Measurements from ENCODE around the gene RFX5.
"Not testable (repeated sequence)": the region's sequence is repeated elsewhere in the genome, so short reads cannot be mapped to it uniquely, and the experiment has no call there.

RFX5 gene
- total RNA-seq, result 34.1 to 85.5 (median 59.5) reads per million in 18 experiments

DNA sequence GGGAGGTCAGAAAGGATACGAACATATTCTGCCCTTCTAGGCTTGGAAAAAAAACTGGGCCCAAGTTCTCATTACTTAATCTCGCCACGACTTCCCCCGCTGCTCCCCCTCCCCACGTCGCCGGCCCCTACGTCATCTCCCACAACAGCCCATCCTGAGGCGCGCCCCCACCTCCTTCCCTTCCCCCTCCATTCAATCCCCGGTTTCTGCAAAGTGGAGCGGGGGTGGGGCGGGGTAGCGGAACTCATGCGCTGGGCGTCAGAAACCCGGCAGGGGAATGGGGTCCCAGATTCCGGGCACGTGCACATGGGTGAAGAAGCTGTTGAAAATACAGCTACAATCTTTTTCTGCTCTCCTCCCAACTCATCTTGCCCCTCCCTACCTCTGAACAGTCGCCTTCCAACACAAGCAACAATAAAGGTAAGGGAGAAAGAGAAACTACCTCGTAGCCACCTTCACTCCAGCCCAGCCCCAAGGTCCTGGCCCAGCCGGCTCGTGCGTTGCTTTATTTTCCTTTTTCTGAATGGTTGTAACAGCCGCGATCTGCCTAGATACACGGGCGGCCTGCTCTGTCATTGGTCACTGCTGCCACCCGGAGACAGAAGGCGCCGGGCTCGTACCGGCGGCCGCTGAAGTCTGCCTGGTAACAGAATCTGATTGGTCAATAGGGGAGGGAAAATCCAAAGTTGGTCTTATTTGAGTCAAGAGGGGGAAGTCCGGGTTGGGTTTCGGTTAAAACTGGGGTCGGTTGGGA is at the start of gene RFX5:
Gene RFX5 (minus strand): TSS at position 484 of the 754 bp plus-strand sequence. CDS start 932 bp downstream, outside the sequence.
- peak; percentile 98 to 100 for DNase-seq

DNA sequence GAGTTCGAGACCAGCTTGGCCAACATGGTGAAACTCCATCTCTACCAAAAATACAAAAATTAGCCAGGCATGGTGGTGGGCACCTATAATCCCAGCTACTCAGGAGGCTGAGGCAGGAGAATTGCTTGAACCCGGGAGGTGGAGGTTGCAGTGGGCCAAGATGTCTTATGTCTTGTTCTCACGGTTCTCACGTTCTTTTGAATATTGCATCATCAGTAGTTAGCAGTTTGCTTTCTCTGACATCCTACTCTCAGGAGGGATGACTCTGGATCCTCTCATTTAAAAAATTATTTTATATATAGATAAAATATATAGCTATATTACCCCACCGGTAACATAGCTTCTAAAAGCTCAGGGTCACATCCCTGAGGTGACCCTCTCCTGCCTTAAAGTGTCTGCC is 49.2 kb upstream of the RFX5 start:
- not testable (repeated sequence) for DNase-seq

DNA sequence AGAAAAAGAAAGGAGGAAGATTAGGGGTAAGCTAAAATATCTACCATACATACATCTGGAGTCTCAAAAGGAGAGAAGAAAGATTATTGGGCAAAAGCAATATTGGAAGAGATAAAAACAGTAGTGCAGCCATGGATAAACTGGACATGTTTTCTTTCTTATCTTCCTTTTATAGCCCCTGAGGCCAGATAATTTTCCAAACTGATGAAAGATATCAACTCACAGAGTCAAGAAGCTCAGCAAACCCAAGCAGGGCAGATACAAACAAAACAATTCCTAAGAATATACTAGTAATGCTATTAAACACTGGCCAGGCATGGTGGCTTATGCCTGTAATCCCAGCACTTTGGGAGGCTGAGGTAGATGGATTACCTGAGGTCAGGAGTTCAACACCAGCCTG is 46.5 kb upstream of the RFX5 start:
- no peak for DNase-seq

DNA sequence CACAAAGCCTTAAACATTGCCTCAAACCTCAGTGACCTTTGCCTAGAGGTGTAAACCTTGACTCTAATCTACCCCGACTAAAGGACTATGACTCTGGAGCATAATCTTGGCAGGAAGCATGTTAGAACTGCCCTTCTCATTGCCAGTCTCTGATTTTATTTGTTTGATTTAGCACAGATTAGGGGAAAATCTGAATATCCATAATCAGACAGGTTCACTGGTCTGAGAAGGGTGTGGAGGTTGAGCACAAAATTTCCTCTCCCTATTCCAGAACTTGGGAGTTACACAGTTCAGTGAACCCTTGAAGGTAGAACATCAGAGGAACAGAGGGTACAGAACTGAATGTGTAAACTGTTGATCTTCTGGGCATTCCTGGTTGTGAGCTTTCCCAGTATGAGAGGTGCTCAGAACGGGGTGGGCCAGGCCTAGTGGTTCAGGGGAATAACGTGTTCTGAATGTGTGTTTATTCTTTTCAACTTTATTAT is 44.1 kb upstream of the RFX5 start:
- DNase-seq, result no peak

DNA sequence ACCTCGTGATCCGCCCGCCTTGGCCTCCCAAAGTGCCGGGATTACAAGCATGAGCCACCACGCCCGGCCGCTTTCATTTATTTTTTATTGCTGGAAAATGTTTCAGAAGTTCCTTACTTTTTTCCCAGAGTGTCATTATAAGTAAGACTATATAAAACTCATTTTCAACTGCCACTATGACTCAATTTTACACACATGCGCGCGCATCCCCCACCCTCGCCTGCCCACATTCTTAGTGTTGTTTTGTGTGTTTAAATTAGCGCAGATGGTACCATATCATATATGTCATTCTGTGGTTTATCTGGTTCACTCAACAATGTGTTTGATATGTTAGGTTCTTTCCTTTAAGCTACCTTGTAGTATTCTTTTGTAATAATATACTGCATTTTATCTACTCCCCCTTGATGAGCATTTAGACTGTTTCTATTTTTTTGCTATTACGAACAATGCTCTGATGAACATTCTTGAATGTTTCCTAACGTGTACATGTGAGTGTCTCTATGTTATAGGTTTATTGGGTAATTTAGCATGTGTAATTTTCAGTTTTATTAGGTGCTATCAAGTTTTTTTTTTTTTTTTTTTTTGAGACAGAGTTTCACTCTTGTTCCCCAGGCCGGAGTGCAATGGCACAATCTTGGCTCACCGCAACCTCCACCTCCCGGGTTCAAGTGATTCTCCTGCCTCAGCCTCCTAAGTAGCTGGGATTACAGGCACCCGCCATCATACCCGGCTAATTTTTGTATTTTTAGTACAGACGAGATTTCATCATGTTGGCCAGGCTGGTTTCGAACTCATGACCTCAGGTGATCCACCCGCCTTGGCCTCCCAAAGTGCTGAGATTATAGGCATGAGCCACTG is 43.4 kb upstream of the RFX5 start:
- not testable (repeated sequence) for DNase-seq

DNA sequence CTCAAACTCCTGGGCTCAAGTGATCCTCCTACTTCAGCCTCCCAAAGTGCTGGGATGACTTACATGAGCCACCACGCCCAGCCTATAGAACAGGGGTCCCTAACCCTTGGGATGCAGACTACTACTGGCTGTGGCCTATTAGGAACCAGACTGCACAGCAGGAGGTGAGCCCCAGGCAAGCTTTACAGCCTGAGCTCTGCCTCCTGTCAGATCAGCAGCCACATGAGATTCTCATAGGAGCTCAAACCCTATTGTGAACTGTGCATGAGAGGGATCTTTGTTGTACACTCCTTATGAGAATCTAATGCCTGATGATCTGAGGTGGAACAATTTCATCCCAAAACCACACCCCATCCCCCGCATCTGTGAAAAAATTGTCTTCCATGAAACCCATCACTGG is 39.0 kb upstream of the RFX5 start:
- no peak for DNase-seq

DNA sequence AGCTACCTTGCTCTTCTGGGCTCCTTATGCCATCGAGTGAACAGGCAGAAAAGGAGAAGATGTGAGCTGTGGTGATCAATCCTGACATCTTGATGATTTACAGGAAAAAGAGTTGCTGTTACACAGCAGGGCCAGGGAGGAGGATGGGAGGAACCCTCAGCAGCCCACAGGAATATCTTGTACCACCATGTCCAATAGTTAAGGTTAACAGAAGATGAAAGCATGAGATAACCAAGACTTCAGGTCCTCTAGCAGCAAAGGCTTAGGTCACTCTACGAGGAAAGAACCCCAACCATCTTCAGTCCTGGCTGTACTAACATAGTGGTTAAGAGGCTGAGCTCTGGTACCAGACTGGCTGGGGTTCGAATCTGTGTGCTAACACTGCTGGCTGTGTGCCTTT is 37.5 kb upstream of the RFX5 start:
- no peak for DNase-seq

DNA sequence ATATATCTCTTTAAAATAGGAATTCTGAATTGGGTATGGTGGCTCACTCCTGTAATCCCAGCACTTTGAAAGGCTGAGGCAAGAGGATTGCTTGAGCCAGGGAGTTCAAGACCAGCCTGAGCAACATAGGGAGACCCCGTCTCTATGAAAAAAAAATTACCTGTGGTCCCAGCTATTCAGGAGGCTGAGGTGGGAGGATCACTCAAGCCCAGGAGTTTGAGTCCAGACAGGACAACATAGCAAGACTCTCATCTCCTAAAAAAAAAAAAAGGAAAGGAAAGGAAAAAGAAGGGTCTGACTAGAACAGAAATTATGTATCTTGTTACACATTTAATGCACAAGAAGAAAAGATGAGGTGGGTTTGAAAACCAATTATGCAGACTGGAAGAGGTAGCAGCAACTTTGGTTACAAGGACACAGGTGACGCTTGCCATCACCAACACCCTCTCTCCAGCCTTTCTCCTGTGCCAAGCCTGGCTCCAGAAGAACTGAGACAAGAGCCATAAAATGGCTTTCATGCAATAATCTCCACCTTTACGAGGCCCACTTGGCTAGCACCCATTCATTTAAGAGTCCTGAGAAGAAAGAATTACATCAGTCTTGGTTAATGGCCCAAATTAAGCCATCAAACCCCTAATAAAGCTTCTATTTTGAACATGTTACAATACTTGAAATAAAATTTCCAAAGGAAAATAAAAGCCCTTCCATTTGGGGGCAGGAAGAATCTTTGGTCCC is 30.3 kb upstream of the RFX5 start:
- DNase-seq, result no peak

DNA sequence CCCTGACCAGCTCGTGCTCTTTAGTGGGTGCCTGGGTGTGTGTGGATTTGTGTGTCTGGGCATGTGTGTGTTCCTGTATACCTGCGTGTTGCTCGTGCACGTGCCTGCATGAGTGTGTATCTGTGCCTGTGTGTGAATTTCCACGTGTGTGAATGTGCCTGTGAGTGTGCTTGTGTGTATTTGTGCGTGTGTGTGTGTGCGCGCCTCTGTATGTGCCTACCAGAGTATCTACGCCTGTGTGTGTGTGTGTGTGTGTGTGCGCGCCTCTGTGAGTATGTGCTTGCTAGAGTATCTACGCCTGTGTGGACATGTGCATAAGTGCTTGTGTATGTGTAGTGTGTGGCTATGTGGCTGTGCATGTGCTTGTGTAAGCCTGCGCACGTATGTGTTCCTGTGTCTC is 26.1 kb upstream of the RFX5 start:
- no peak for DNase-seq

DNA sequence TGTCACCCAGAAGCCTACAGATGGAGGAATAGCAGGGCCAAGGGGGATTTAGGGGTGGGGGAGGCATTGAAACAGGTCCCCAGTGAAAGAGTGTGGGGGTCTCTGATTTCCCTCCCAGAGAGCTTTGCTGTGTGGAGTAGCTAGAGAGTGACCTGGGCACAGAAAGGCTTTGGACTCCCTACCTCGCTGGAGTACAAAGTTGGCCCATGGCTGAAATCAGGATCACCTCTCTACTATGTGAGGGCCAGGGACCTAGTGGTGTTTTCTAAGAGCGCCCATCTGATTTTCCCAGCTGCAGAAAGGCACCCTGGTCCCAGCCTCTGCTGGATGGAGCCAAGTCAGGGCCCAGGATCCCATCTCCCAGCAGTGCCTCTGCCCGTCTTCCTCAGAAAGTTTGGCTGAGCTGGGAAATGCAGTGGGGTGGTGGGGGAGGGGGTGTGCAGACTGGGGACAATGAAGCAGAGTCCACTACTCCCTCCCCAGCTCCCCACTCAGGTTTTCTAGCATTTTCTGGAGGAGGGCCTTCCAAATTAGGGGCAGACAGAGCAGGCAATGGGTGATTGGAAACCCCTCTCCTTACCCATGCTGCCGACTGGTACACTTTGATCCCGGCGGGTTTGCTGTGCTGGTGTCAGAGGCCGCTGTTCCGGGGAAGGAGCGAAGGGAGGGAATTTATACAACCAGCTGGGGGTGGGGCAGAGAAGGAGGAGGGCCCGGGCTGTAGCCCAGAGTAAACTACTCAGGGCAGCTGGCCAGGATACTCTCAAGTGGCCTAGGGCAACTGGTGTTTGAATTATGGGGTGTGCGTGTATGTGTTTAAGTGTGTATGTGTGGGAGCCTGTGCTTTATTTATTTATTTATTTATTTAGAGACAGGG is 25.2 kb upstream of the RFX5 start, which contains the start of gene SELENBP1:
Gene SELENBP1 (minus strand): TSS at position 648 of the 877 bp plus-strand sequence. CDS start 64 bp downstream, at position 584.
- no peak for DNase-seq

DNA sequence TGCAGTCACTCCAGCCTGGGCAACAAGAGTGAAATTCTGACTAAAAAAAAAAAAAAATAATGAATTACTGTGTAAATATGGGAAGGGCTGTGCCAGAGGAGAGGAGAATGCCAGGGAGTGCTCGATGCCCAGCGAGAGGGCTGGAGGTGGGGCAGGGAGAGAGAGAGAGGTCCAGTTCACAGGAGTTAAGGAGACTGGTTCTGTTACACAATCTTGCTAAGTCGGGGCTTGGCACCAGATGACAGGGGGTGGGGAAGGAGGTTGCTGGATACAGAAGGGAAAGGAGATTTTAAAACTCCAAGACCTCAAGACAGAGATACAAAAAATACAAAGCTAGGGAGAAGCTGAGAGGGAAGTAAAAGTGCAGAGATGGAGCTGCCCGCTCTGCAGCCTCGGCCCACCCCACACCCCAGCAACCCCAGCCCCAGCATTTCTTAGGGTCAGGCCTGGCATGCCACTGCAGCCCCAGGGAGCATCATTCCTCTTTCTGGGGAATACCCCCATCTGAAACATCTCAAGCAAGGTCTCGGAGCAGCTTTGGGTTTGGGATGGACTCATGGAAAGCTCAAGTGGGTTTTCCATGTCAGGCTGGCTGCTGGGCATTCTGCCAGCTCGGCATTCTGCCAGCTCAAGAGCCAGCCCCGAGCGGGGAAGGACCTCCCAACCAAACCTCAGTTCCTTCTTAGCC is 24.5 kb upstream of the RFX5 start:
- no peak for DNase-seq

DNA sequence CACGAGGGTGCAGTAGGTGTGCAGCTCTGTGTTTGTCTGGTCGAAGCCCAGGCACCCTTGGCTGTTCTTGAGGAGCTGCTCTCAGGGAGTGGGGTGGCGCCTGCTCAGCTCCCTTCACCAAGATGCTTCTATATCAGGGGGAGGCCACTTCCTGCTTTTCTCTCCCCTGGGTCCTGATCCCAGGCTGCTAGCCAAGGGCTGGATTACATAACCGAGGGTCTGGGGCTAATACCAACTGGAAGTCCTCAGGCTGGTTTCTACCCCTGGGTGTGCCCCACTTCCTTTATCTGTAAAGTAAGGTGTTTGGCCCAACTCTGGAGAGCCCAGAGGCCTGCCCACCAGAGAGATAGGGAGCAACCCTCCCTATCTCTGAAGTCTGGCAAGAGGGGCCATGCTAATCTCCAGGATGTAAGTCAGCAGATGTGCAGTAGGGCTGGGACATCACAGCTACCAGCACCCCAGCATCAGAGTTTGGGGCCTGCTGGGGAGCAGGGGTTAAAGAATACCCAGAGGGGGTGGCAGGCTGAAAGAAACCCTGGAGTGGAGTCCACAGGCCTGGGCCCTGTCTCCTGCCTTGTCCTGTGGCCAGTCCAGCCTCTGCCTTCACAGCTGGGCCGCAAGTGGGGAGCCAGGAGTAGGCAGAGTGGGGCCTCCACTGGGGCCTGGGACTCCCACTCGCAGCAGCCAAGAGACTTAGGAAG is 23.3 kb upstream of the RFX5 start:
- DNase-seq, result no peak

DNA sequence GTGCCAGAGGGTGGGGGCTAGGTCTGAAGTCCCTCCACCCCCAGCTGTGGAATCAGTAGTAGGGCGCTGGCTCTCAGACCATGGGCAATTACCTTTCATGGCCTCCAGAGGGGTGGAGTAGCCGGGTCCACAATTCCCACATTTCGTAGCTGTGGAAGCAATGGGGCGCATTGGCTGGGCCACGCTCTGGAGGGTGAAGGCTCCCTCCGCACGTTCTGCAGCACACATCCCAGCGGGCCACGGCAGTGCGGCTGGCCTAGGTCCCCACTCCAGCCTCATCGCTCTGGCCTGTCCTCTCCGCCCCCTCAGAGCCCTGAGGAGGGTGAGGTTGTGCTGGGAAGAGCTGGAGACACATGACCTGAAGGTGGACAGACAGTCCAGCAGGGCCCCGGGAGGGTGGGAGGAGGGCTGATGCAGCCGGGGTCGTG is 22.6 kb upstream of the RFX5 start:
- DNase-seq, result no peak

DNA sequence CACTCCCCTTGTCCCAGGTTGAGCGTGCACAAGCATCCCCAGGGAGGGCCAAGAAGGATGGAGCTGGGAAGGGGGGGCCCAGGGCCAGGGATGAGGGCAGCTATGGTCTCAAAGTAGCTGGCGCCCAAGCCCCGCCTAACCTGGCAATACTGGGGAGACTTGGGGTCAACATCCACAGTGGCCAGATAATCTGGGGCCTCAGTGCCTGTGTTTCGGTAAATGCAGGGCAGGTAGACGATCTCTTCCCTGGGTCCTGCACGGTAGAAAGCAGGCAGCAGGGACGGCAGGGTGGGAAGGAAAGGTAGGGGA is 22.2 kb upstream of the RFX5 start:
- DNase-seq, result no peak

DNA sequence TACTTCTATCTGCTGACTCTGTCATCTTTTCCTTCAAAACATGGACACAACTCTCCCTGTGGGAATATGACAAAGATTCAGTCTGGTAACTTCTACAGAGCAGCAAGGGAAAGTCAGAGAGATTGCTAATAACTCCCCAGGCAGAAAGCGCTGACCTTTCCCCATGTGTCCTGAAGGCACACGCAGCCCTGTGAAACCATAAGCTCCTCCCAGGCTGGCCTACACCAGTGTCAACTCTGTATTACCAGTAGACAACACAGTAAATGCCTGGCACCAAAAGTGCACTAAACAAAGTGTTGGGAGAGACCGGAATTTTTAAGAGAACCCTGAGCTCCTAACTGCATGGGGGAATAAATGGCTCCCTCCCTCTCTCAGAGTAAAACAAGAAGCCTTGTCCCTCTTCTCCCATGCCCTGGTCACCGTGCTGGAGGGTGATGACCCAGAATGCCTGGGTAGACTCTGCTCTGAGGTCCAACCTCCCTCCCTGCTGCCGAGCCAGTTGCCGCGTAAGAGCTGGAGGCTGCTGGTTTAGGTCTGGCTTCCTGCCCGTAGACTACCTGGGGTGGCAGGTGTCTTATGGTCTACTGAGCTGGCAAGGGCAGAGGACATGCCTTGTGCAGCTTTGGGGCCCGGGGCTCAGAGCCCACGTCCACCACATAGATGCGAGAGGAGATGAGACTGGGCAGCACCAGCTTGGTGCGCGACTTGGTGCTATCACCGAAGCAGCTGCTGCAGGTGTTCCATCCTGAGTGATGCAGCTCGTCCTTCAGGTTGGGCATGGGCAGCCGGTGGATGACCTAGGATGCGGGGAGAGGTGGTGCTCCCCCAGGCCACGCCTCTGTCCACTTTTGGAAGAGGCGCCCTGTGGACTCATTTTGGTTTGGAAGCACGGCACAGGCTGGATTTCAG is 21.6 kb upstream of the RFX5 start:
- DNase-seq, result no peak

DNA sequence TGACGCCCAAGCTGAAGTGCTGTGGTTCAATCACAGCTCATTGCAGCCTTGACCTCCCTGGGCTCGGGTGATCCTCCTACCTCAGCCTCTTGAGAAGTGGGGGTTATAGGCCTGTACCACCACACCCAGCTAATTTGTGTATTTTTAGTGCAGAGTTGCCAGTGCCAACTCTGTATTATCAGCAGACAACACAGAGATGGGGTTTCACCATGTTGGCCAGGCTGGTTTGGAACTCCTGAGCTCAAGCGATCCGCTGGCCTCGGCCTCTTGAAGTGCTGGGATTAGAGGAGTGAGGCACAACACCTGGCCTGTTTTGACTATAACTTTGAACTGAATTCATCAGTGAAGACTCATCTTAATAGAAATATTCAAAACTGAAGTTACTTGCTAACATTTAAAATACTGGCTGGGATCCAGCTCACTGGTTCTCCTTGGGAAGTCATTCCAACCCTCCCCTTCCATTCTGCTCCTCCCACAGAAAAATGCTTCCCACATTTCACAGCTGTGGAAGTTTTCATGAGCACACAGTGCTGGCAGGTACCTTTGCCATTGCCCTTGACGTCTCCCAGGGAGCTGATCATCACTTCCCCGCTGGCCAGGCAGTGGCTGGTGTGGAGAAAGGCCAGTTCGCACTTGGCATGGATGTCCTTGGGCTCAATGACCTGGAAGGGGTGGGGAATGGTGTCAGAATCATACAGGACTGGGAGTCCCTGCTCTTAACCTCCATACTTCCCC is 20.8 kb upstream of the RFX5 start:
- DNase-seq, result no peak

DNA sequence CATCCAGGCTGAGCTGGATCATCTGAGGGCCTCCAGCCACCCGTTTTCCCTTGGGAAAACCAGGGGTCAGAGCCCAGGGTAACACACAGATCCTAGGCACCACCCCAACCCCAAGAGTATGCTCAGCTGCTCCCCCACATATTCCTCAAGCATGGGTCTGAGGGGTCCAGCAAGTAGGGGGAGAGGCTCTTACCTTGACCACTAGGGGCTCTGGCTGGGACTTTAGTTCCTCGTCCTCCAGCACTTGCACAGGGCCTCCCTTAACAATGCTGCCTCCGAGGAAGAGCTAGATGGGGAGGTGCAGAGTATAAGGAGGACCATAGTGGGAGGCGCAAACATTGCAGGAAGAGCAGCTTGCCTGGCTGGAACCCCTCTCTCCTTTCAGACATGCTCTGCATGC is 17.9 kb upstream of the RFX5 start:
- no peak for DNase-seq

DNA sequence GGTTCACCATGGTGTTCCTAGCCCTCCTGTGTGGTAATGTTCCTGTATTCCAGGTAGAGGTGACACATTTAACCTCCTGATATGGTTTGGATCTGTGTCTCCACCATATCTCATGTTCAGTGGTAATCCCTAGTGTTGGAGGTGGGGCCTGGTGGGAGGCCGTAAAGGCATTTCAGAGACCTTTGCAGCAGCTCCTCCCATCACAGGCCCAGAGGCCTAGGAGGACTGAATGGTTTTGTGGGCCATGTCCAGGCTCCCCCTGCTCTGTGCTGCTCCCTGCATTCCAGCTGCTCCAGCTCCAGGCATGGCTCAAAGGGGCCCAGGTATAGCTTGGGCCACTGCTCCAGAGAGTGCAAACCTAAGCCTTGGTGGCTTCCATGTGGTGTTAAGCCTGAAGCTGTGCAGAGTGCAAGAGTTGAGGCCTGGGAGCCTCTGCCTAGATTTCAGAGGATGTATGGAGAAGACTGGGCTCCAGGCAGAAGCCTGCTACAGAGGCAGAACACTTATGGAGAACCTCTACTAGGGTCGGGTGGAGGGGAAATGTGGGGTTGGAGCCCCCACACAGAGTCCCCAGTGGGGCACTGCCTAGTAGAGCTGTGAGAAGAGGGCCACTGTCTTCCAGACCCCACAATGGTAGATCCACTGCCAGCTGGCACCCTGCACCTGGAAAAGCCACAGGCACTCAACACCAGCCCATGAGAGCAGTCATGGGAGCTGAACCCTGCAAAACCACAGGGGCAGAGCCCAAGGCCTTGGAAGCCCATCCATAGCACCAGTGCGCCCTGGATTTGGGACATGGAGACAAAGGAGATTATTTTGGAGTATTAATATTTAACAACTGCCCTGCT is 15.5 kb upstream of the RFX5 start:
- DNase-seq, result no peak
